Panc1 (cell line): ENCODE results near the gene SERPINA12.

ENCODE experiments used
- CTCF ChIP-seq: fragments of 450-650 bp; IDR thresholded peaks from 2 replicates; pipeline ENCODE4 v1.5.1; 2017; ENCODE audit warnings: mild to moderate bottlenecking
- POLR2AphosphoS5 ChIP-seq: IDR thresholded peaks from 2 replicates; pipeline ENCODE4 v1.6.1; 2012; ENCODE audit warnings: mild to moderate bottlenecking, low read depth, low read length, moderate library complexity
- SIN3A ChIP-seq: IDR thresholded peaks from 2 replicates; pipeline ENCODE4 v1.6.1; 2012; ENCODE audit warnings: low read depth, mild to moderate bottlenecking, low read length, moderate library complexity, borderline replicate concordance; ENCODE audit not compliant: insufficient read depth
- TCF7L2 ChIP-seq: IDR thresholded peaks from 2 replicates; pipeline ENCODE4 v1.6.1; 2011; ENCODE audit warnings: mild to moderate bottlenecking, low read depth, low read length, inconsistent platforms

GRCh38 chr14:94476023-94476422, 33.2 kb downstream of the SERPINA12 start, which contains the start of gene SERPINA9:
- TF ChIP-seq CTCF (no peak), POLR2AphosphoS5 (no peak), TCF7L2 (no peak), SIN3A (no peak)
